Ectodermal cell (in vitro differentiated cells): ENCODE measurements around the gene TRA2A.
"Not testable (repeated sequence)": the region's sequence is repeated elsewhere in the genome, so short reads cannot be mapped to it uniquely, and the experiment has no call there.

Source experiments
- H3K27ac ChIP-seq: 2 replicates; pipeline ENCODE4 v1.7.0; 2013; ENCODE audit warnings: mild to moderate bottlenecking, low read depth, low read length; ENCODE audit not compliant: insufficient read depth, poor library complexity, severe bottlenecking
- H3K27me3 ChIP-seq: 2 replicates; pipeline ENCODE4 v1.7.0; 2013; ENCODE audit warnings: mild to moderate bottlenecking, low read length; ENCODE audit not compliant: insufficient read depth, control insufficient read depth, poor library complexity, severe bottlenecking
- H3K36me3 ChIP-seq: one replicate; pipeline ENCODE4 v1.7.0; 2013; ENCODE audit warnings: low read length; ENCODE audit not compliant: control insufficient read depth, insufficient read depth
- H3K4me1 ChIP-seq: one replicate; pipeline ENCODE4 v1.7.0; 2013; ENCODE audit warnings: low read length; ENCODE audit not compliant: control insufficient read depth, insufficient read depth
- H3K4me3 ChIP-seq: 2 replicates; pipeline ENCODE4 v1.7.0; 2013; ENCODE audit warnings: low read depth, low read length, control low read depth; ENCODE audit not compliant: insufficient read depth
- H3K9me3 ChIP-seq: 2 replicates; pipeline ENCODE4 v1.7.0; 2013; ENCODE audit warnings: mild to moderate bottlenecking, low read length, moderate library complexity; ENCODE audit not compliant: control insufficient read depth
- WGBS, 2 experiments: methylation state at CpG; one replicate each; pipeline ENCODE4 v1.1.7; 2013; ENCODE audit warnings: missing lambda C conversion rate in 2 of 2; 5-methylcytosine and 5-hydroxymethylcytosine counted together

The TRA2A gene

GRCh38 chr7:23513746-23514145 is 18.0 kb downstream of the TRA2A start:
- H3K36me3 ChIP-seq, result peaks cover 66% of the 10 kb centered on the region
- H3K27ac ChIP-seq, H3K27me3 ChIP-seq, H3K9me3 ChIP-seq, H3K4me1 ChIP-seq, H3K4me3 ChIP-seq: not testable (repeated sequence)
- WGBS, 2 experiments, result 99% methylated on average over 5 to 6 of the region's 6 CpGs

GRCh38 chr7:23494009-23494408 is 37.8 kb downstream of the TRA2A start:
- no peaks in the 10 kb centered on the region for H3K4me1 ChIP-seq
- no peaks in the 10 kb centered on the region for H3K36me3 ChIP-seq
- H3K27me3 ChIP-seq, result no peaks in the 10 kb centered on the region
- no peaks in the 10 kb centered on the region for H3K9me3 ChIP-seq
- no peak overlapping the region for H3K27ac ChIP-seq
- H3K4me3 ChIP-seq, result no peak overlapping the region
- WGBS, 2 experiments, result 87 to 95% methylated on average over 8 of the region's 9 CpGs

GRCh38 chr7:23491502-23491901 is 40.3 kb downstream of the TRA2A start:
- Histone ChIP-seq H3K27ac (no peak overlapping the region), H3K4me3 (no peak overlapping the region), H3K36me3 (no peaks in the 10 kb centered on the region), H3K4me1 (no peaks in the 10 kb centered on the region), H3K9me3 (no peaks in the 10 kb centered on the region), H3K27me3 (no peaks in the 10 kb centered on the region)
- WGBS, 2 experiments, result 88 to 100% methylated on average over 1 to 2 of the region's 3 CpGs

GRCh38 chr7:23490357-23491135 is 41.2 kb downstream of the TRA2A start:
- Histone ChIP-seq H3K9me3 (no peaks in the 10 kb centered on the region), H3K4me1 (peaks cover 5% of the 10 kb centered on the region), H3K4me3 (peak overlapping the region; percentile 43), H3K36me3 (no peaks in the 10 kb centered on the region), H3K27me3 (no peaks in the 10 kb centered on the region), H3K27ac (no peak overlapping the region)
- WGBS, 2 experiments, result 57 to 58% methylated on average over 55 to 56 of the region's 56 CpGs

DNA sequence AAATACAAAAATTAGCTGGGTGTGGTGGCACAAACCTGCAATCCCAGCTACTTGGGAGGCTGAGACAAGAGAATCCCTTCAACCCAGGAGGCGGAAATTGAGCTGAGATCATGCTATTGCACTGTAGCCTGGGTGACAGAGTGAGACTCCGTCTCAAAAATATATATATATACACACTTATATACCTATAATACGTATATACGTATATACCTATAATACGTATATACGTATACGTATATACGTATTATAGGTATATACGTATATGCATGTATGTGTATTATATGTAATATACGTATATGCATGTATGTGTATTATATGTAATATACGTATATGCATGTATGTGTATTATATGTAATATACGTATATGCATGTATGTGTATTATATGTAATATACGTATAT is 43.1 kb downstream of the TRA2A start:
- not testable (repeated sequence) for H3K4me1 ChIP-seq, H3K27me3 ChIP-seq, H3K4me3 ChIP-seq, H3K36me3 ChIP-seq, H3K9me3 ChIP-seq, H3K27ac ChIP-seq
- 94 to 99% methylated on average over 1 to 2 of the region's 13 CpGs for WGBS, 2 experiments

- Histone ChIP-seq H3K4me3 (no peak overlapping the region), H3K4me1 (peaks cover 5% of the 10 kb centered on the region), H3K27ac (no peak overlapping the region), H3K36me3 (no peaks in the 10 kb centered on the region), H3K9me3 (no peaks in the 10 kb centered on the region), H3K27me3 (no peaks in the 10 kb centered on the region)
- WGBS, 2 experiments, result 84 to 86% methylated on average over 3 to 4 of the region's 4 CpGs
These were observed 44.1 kb downstream of the TRA2A start for GRCh38 chr7:23487670-23488069.

DNA sequence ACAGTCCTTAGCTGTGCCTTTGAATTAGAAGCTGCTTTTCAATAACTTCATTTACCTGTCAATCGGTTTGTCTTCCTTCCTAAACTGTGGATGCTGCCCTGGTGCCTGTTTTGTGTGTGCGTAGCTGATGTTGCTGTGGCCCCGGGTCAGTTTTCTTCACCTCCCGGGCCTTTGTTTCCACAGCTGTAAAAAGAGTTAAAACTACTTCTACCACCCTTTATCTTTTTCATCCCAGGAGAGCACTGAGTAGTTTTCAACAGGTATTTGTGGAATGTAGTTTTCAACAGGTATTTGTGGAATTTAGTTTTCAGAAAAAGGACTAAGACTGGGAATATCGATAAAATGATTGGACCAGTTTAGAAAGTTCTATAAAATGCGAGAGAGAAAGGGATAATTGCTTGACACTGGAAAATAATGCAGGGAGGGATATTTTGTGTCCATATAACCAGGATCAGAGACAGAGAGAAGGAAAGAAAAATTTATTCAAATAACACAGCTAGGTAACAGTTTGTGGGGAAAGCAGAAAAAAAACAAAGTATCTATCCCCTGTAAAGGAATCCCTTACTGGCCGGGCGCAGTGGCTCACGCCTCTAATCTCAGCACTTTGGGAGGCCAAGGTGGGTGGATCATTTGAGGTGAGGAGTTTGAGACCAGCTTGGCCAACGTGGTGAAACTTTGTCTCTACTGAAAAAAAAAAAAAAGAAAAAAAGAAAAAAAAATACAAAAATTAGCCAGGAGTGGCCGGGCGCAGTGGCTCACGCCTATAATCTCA is 45.6 kb downstream of the TRA2A start:
- WGBS, 2 experiments, result 83 to 85% methylated on average over 13 of the region's 13 CpGs
- no peaks in the 10 kb centered on the region for H3K9me3 ChIP-seq
- no peak overlapping the region for H3K4me3 ChIP-seq
- no peaks in the 10 kb centered on the region for H3K36me3 ChIP-seq
- peaks cover 5% of the 10 kb centered on the region for H3K4me1 ChIP-seq
- no peaks in the 10 kb centered on the region for H3K27me3 ChIP-seq
- no peak overlapping the region for H3K27ac ChIP-seq

DNA sequence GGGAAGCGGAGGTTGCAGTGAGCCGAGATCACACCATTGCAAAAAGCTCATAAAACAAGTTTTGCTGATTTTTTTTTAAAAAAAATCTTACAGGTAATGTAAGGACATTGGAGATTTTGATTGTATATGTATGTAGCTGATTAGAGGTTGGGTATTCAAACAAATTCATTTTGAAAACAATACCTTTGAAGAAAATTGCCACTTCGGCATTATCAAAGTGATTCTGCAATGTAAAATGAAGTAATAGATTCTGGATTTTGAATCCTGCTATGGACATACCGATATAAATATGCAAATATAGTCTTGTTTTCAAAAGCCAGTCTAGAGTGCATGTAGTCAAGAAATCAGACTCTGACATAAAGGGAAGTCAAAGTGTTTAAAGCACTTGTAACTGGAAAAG is 49.1 kb downstream of the TRA2A start:
- no peak overlapping the region for H3K27ac ChIP-seq
- H3K9me3 ChIP-seq, result no peaks in the 10 kb centered on the region
- H3K4me3 ChIP-seq, result no peak overlapping the region
- no peaks in the 10 kb centered on the region for H3K36me3 ChIP-seq
- 86 to 97% methylated on average over 4 of the region's 4 CpGs for WGBS, 2 experiments
- no peaks in the 10 kb centered on the region for H3K27me3 ChIP-seq
- H3K4me1 ChIP-seq, result peaks cover 5% of the 10 kb centered on the region

DNA sequence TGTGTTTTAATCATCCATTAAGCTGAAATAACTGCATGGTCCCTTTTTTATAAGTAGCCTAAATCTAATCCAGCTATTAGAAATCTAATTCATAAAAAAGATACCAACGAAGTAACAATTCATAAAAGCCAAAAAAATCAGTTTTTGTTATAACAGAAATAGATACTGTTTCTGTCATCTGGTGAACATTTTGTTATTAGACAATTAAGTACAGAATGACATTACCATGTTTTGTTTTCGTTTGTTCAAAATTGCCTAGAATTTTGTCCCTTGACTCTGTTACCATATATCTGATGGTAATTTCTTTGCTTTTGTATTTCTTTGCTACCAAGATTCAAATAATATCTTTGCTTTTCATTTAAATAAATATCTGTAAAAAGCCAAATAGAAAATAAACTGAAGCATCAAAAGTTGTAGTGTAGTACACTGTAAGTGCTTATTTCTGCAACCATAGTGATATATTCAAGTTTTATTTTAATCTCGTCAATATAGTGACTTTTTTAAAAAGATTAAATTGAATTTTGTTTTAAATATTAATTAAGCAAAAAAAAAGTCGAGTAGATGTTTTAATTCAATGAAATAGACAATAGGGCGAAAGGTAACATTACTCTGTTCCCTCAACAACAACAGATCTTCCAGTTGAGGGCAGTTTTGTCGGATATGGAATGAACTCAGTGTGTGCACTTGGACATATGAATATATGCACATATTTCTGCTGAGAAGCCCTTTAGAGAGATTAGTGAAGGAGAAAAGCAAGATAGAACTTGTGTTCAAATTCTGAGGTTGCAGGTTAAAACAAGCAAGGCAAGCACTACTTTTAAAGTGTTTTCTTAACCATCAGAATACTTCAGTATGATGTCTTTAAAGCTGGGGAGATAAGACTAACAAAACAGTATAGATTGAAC is 53.6 kb downstream of the TRA2A start:
- 92 to 94% methylated on average over 2 to 3 of the region's 6 CpGs for WGBS, 2 experiments
- Histone ChIP-seq H3K4me1 (no peaks in the 10 kb centered on the region), H3K27me3 (no peaks in the 10 kb centered on the region), H3K27ac (no peak overlapping the region), H3K4me3 (no peak overlapping the region), H3K36me3 (no peaks in the 10 kb centered on the region), H3K9me3 (no peaks in the 10 kb centered on the region)

GRCh38 chr7:23477157-23477499 is 54.7 kb downstream of the TRA2A start:
- no peaks in the 10 kb centered on the region for H3K36me3 ChIP-seq
- peak overlapping the region; percentile 35 for H3K4me3 ChIP-seq
- no peaks in the 10 kb centered on the region for H3K27me3 ChIP-seq
- no peaks in the 10 kb centered on the region for H3K4me1 ChIP-seq
- H3K27ac ChIP-seq, result no peak overlapping the region
- H3K9me3 ChIP-seq, result no peaks in the 10 kb centered on the region
- WGBS, 2 experiments, result 100% methylated on average over 1 of the region's 1 CpG; no CpG with 5 or more reads in 1 of the 2 experiments
